MM.1S (cell line): Measurements from ENCODE around the gene MAN1C1.

Source experiments
- CTCF ChIP-seq: fragments of 300-600 bp; sonication (generic); IDR thresholded peaks from 2 replicates; pipeline ENCODE4 v1.5.1; 2016; ENCODE audit warnings: antibody characterized with exemption, low read length, mixed read lengths
- EZH2 ChIP-seq: fragments of 300-600 bp; sonication (generic); optimal IDR thresholded peaks from 2 replicates; pipeline ENCODE3; 2017; ENCODE audit warnings: low read depth, mild to moderate bottlenecking, antibody characterized with exemption, low read length, mixed read lengths
- EZH2phosphoT487 ChIP-seq: fragments of 300-600 bp; sonication (generic); IDR thresholded peaks from 2 replicates; pipeline ENCODE4 v1.6.1; 2018; ENCODE audit warnings: antibody characterized with exemption, low read length

- TF ChIP-seq CTCF = no peak
- TF ChIP-seq EZH2 = no peak
- no peak for TF ChIP-seq EZH2phosphoT487
These were observed 84.6 kb downstream of the MAN1C1 start for GRCh38 chr1:25701030-25701785.
